HepG2 (cell line): ENCODE results near the gene MXI1. TPM values are rescaled to one million over a fixed set of nuclear protein-coding genes. Genes with fewer than 3 reads are reported as not detected.
A peak's percentile ranks its signal among the peaks of the same experiment; 100 is the strongest.

Experiments used
- ARNTL ChIP-seq: sonication (generic); formaldehyde crosslinking; IDR thresholded peaks from 2 replicates; pipeline ENCODE4 v1.4.0; 2020; ENCODE audit warnings: mild to moderate bottlenecking, missing genetic modification reagents
- CAMTA2 ChIP-seq: sonication (generic); formaldehyde crosslinking; IDR thresholded peaks from 2 replicates; pipeline ENCODE4 v1.4.0; 2020; ENCODE audit warnings: mild to moderate bottlenecking, missing genetic modification reagents, borderline replicate concordance
- CBX5 ChIP-seq: sonication (generic); formaldehyde crosslinking; IDR thresholded peaks from 2 replicates; pipeline ENCODE4 v1.4.0; 2020; ENCODE audit warnings: missing genetic modification reagents, borderline replicate concordance
- CEBPB ChIP-seq: IDR thresholded peaks from 2 replicates; pipeline ENCODE4 v1.6.1; 2011; ENCODE audit warnings: low read depth, low read length, improper control_type of control experiment, borderline replicate concordance
- GMEB2 ChIP-seq: IDR thresholded peaks from 2 replicates; pipeline ENCODE4 v1.6.1; 2016; ENCODE audit warnings: missing biosample characterization, missing genetic modification reagents, low read depth
- HMGXB3 ChIP-seq: sonication (generic); formaldehyde crosslinking; IDR thresholded peaks from 2 replicates; pipeline ENCODE4 v1.4.0; 2020; ENCODE audit warnings: missing genetic modification reagents, borderline replicate concordance
- KDM5B ChIP-seq: sonication (generic); formaldehyde crosslinking; IDR thresholded peaks from 2 replicates; pipeline ENCODE4 v1.4.0; 2020; ENCODE audit warnings: missing genetic modification reagents, mild to moderate bottlenecking, borderline replicate concordance
- ZNF235 ChIP-seq: sonication (generic); formaldehyde crosslinking; IDR thresholded peaks from 2 replicates; pipeline ENCODE4 v1.8.1; 2023; ENCODE audit warnings: mild to moderate bottlenecking, missing genetic modification reagents, borderline replicate concordance
- ZNF329 ChIP-seq: sonication (generic); formaldehyde crosslinking; IDR thresholded peaks from 2 replicates; pipeline ENCODE4 v1.9.0; 2021; ENCODE audit warnings: low read depth, mild to moderate bottlenecking, missing genetic modification reagents
- ZNF337 ChIP-seq: sonication (generic); formaldehyde crosslinking; IDR thresholded peaks from 2 replicates; pipeline ENCODE4 v1.5.1; 2020; ENCODE audit warnings: missing genetic modification reagents, low read depth, mild to moderate bottlenecking, borderline replicate concordance
- ZNF644 ChIP-seq: IDR thresholded peaks from 2 replicates; pipeline ENCODE4 v1.6.1; 2016; ENCODE audit warnings: low read depth
- ZNF83 ChIP-seq: sonication (generic); formaldehyde crosslinking; IDR thresholded peaks from 2 replicates; pipeline ENCODE4 v1.4.0; 2020; ENCODE audit warnings: missing genetic modification reagents, mild to moderate bottlenecking, borderline replicate concordance
- polyA plus RNA-seq, 8 experiments: library from polyadenylated mRNA; depleted of rRNA in 3 of 8; stranded (reverse) in 7 of 8; unstranded in 1 of 8; fragments of >200 nt; fragmentation: Illumina TruSeq in 4 of 8; extraction: Trizol in 4 of 8; gene quantifications; 2 replicates each; pipeline versions ENCODE4 v1.2.1 to v1.2.3, GENCODE V29; 2011 to 2016; ENCODE audit warnings: low read depth in 4 of 8, missing spikeins in 1 of 8, mixed read lengths in 1 of 8; ENCODE audit not compliant: insufficient read depth in 1 of 8
- total RNA-seq, 5 experiments: library from RNA; depleted of rRNA; stranded (reverse); fragments of >200 nt; fragmentation: Illumina TruSeq; extraction: Trizol; gene quantifications; 2 replicates each; pipeline ENCODE4 v1.2.3, GENCODE V29; 2016; ENCODE audit warnings: low read depth in 1 of 5
- TF ChIP-seq, protein P1 (sequence below): sonication (generic); formaldehyde crosslinking; IDR thresholded peaks from 2 replicates; pipeline ENCODE4; 2020; ENCODE audit warnings: missing genetic modification reagents, mild to moderate bottlenecking, borderline replicate concordance
- TF ChIP-seq, protein P2 (sequence below): sonication (generic); formaldehyde crosslinking; IDR thresholded peaks from 2 replicates; pipeline ENCODE4 v1.8.1; 2023; ENCODE audit warnings: missing genetic modification reagents, inconsistent platforms, borderline replicate concordance
- TF ChIP-seq, protein P3 (sequence below): sonication (generic); formaldehyde crosslinking; IDR thresholded peaks from 2 replicates; pipeline ENCODE4 v1.5.0; 2020; ENCODE audit warnings: mild to moderate bottlenecking, missing genetic modification reagents, borderline replicate concordance

Gene MXI1
- total and polyA plus RNA-seq, 2 of the 13 experiments (the other 11 are each of a cell fraction or from before 2014, with no cell fraction given), result 6.6 to 22.0 TPM

GRCh38 chr10:110269374-110270318 lies 62.2 kb downstream of the MXI1 start (continued):
- no peak for TF ChIP-seq GMEB2 (CRISPR knock-in tag)
- TF ChIP-seq ZNF235, result no peak
- TF ChIP-seq CEBPB, result no peak
- TF ChIP-seq ZNF329 (CRISPR knock-in tag), result no peak
- TF ChIP-seq ZNF83 (CRISPR knock-in tag), result no peak
- TF ChIP-seq, protein P1, sequence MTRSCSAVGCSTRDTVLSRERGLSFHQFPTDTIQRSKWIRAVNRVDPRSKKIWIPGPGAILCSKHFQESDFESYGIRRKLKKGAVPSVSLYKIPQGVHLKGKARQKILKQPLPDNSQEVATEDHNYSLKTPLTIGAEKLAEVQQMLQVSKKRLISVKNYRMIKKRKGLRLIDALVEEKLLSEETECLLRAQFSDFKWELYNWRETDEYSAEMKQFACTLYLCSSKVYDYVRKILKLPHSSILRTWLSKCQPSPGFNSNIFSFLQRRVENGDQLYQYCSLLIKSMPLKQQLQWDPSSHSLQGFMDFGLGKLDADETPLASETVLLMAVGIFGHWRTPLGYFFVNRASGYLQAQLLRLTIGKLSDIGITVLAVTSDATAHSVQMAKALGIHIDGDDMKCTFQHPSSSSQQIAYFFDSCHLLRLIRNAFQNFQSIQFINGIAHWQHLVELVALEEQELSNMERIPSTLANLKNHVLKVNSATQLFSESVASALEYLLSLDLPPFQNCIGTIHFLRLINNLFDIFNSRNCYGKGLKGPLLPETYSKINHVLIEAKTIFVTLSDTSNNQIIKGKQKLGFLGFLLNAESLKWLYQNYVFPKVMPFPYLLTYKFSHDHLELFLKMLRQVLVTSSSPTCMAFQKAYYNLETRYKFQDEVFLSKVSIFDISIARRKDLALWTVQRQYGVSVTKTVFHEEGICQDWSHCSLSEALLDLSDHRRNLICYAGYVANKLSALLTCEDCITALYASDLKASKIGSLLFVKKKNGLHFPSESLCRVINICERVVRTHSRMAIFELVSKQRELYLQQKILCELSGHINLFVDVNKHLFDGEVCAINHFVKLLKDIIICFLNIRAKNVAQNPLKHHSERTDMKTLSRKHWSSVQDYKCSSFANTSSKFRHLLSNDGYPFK (CRISPR knock-in tag), result no peak
- TF ChIP-seq ZNF644 (CRISPR knock-in tag), result 0 out of 2 replicates have a peak, but pooled peaks have one; percentile 11
- no peak for TF ChIP-seq CBX5 (CRISPR knock-in tag)
- TF ChIP-seq, protein P2, sequence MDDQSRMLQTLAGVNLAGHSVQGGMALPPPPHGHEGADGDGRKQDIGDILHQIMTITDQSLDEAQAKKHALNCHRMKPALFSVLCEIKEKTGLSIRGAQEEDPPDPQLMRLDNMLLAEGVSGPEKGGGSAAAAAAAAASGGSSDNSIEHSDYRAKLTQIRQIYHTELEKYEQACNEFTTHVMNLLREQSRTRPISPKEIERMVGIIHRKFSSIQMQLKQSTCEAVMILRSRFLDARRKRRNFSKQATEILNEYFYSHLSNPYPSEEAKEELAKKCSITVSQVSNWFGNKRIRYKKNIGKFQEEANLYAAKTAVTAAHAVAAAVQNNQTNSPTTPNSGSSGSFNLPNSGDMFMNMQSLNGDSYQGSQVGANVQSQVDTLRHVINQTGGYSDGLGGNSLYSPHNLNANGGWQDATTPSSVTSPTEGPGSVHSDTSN (CRISPR knock-in tag), result no peak
- TF ChIP-seq HMGXB3 (CRISPR knock-in tag), result no peak
- no peak for TF ChIP-seq ZNF337 (CRISPR knock-in tag)
- TF ChIP-seq ARNTL (CRISPR knock-in tag), result no peak
- no peak for TF ChIP-seq KDM5B (CRISPR knock-in tag)
- TF ChIP-seq, protein P3, sequence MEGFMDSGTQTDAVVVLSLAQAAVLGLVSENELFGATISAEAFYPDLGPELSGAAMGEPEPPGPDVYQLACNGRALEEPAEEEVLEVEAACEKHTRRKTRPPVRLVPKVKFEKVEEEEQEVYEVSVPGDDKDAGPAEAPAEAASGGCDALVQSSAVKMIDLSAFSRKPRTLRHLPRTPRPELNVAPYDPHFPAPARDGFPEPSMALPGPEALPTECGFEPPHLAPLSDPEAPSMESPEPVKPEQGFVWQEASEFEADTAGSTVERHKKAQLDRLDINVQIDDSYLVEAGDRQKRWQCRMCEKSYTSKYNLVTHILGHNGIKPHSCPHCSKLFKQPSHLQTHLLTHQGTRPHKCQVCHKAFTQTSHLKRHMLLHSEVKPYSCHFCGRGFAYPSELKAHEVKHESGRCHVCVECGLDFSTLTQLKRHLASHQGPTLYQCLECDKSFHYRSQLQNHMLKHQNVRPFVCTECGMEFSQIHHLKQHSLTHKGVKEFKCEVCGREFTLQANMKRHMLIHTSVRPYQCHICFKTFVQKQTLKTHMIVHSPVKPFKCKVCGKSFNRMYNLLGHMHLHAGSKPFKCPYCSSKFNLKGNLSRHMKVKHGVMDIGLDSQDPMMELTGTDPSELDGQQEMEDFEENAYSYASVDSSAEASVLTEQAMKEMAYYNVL (CRISPR knock-in tag), result no peak
- TF ChIP-seq CAMTA2 (CRISPR knock-in tag), result no peak
